Measurements from ENCODE around the gene MANF. TPM values are rescaled to one million over a fixed set of nuclear protein-coding genes. Genes with fewer than 3 reads are reported as not detected.
A peak's percentile ranks its signal among the peaks of the same experiment; 100 is the strongest.

The MANF gene
- total and polyA plus RNA-seq, 2 donors from 2014 or later: 96.5 to 224 TPM

- Histone ChIP-seq H3K4me1 (ENCODE audit: control insufficient read depth in 2 of 3, insufficient read depth in 2 of 3, low read depth in 1 of 3, low read length in 3 of 3) (peaks cover 7 to 21% (median 18%) of the 10 kb centered on the region in 3 donors), H3K27me3 (ENCODE audit: control insufficient read depth, insufficient read depth, low read length) (no peaks in the 10 kb centered on the region), H3K4me3 (ENCODE audit: low read length in 3 of 3) (peak overlapping the region; percentile 85 to 93 (median 90)), H3K27ac (ENCODE audit: low read depth in 2 of 2, low read length in 2 of 2) (peak overlapping the region; percentile 94 to 97), H3K9ac (ENCODE audit: low read length in 3 of 3) (peak overlapping the region; percentile 78 to 96 (median 84)), H3K36me3 (ENCODE audit: control insufficient read depth in 2 of 3, insufficient read depth in 3 of 3, low read length in 3 of 3) (peaks cover 0 to 9% (median 8%) of the 10 kb centered on the region in 3 donors), H3K9me3 (ENCODE audit: control insufficient read depth in 2 of 3, insufficient read depth in 1 of 3, low read length in 3 of 3) (no peaks in the 10 kb centered on the region)
- no peak for TF ChIP-seq CTCF (IDR thresholded peaks at IDR 0.05; ENCODE audit: borderline replicate concordance, extremely low read depth, insufficient read depth)
- FAIRE-seq (no peak), DNase-seq (no peak)
- intact Hi-C loops (cut with DNase I): no loop called here
Measured at GRCh38 chr3:51384055-51384725, 901 bp upstream of the MANF start.

- Histone ChIP-seq H3K9ac (ENCODE audit: low read length in 3 of 3) (peak overlapping the region; percentile 41 to 75 (median 59)), H3K4me3 (ENCODE audit: low read length in 3 of 3) (peak overlapping the region; percentile 73 to 93 (median 75)), H3K4me1 (ENCODE audit: control insufficient read depth in 2 of 3, insufficient read depth in 2 of 3, low read depth in 1 of 3, low read length in 3 of 3) (peaks cover 7 to 27% (median 25%) of the 10 kb centered on the region in 3 donors), H3K27me3 (ENCODE audit: control insufficient read depth, insufficient read depth, low read length) (no peaks in the 10 kb centered on the region), H3K27ac (ENCODE audit: low read depth in 2 of 2, low read length in 2 of 2) (peak overlapping the region; percentile 53 to 77), H3K36me3 (ENCODE audit: control insufficient read depth in 2 of 3, insufficient read depth in 3 of 3, low read length in 3 of 3) (peaks cover 0 to 9% (median 8%) of the 10 kb centered on the region in 3 donors), H3K9me3 (ENCODE audit: control insufficient read depth in 2 of 3, insufficient read depth in 1 of 3, low read length in 3 of 3) (no peaks in the 10 kb centered on the region)
- no peak for FAIRE-seq
- intact Hi-C loops (cut with DNase I): no loop called here
- TF ChIP-seq CTCF (IDR thresholded peaks at IDR 0.05; ENCODE audit: borderline replicate concordance, extremely low read depth, insufficient read depth): no peak
- peak in 3 of 5 donors; percentile 19 to 54 (median 30) for DNase-seq
Measured at GRCh38 chr3:51385621-51386091, 565 bp downstream of the MANF start.

- peak overlapping the region; percentile 28 to 75 (median 41) for H3K9ac ChIP-seq (ENCODE audit: low read length in 3 of 3)
- FAIRE-seq: no peak
- no peaks in the 10 kb centered on the region for H3K27me3 ChIP-seq (ENCODE audit: control insufficient read depth, insufficient read depth, low read length)
- H3K36me3 ChIP-seq (ENCODE audit: control insufficient read depth in 2 of 3, insufficient read depth in 3 of 3, low read length in 3 of 3): peaks cover 0 to 9% (median 8%) of the 10 kb centered on the region in 3 donors
- TF ChIP-seq CTCF (IDR thresholded peaks at IDR 0.05; ENCODE audit: borderline replicate concordance, extremely low read depth, insufficient read depth): no peak
- intact Hi-C loops (cut with DNase I): no loop called here
- H3K9me3 ChIP-seq (ENCODE audit: control insufficient read depth in 2 of 3, insufficient read depth in 1 of 3, low read length in 3 of 3): no peaks in the 10 kb centered on the region
- peak in 1 of 5 donors; percentile 15 for DNase-seq
- peak overlapping the region; percentile 73 to 93 (median 75) for H3K4me3 ChIP-seq (ENCODE audit: low read length in 3 of 3)
- peaks cover 7 to 29% (median 27%) of the 10 kb centered on the region in 3 donors for H3K4me1 ChIP-seq (ENCODE audit: control insufficient read depth in 2 of 3, insufficient read depth in 2 of 3, low read depth in 1 of 3, low read length in 3 of 3)
- peak overlapping the region in 1 of 2 donors; percentile 53 for H3K27ac ChIP-seq (ENCODE audit: low read depth in 2 of 2, low read length in 2 of 2)
Measured at GRCh38 chr3:51386159-51386851, 1.2 kb downstream of the MANF start.

Measured in kidney (tissue), 14 donors.